Mucosa of gallbladder (tissue), 1 donor: ENCODE measurements around the gene TRPC4AP. TPM values are rescaled to one million over a fixed set of nuclear protein-coding genes. Genes with fewer than 3 reads are reported as not detected.

Experiments used
- DNase-seq: peaks from one replicate; pipeline ENCODE4 v3.0.0-alpha.2; 2020; ENCODE audit warnings: low spot score
- total RNA-seq: library from RNA; stranded (reverse); gene quantifications from one replicate; pipeline ENCODE4 v1.2.1, GENCODE V29; 2021
- donor health status: DM: no; HTN: no; CAD: no.

TRPC4AP gene
- total RNA-seq, 1 donor from 2014 or later: 60.5 TPM

GRCh38 chr20:35013421-35014411 is 78.9 kb downstream of the TRPC4AP start:
- no peak for DNase-seq

- no peak for DNase-seq
Observed at GRCh38 chr20:35012227-35013069, 80.2 kb downstream of the TRPC4AP start.

- DNase-seq: no peak
Observed at GRCh38 chr20:35011589-35012226, 80.9 kb downstream of the TRPC4AP start.

- no peak for DNase-seq
Observed at GRCh38 chr20:35010405-35011192, 82.0 kb downstream of the TRPC4AP start.

GRCh38 chr20:35009665-35010328 is 82.8 kb downstream of the TRPC4AP start:
- no peak for DNase-seq

GRCh38 chr20:35008411-35009342 is 83.9 kb downstream of the TRPC4AP start:
- DNase-seq: no peak

- DNase-seq: no peak
Observed at GRCh38 chr20:35007891-35008290, 84.7 kb downstream of the TRPC4AP start.

- DNase-seq: no peak
Observed at GRCh38 chr20:35007413-35007812, 85.2 kb downstream of the TRPC4AP start.

- no peak for DNase-seq
Observed at GRCh38 chr20:35006531-35006971, 86.1 kb downstream of the TRPC4AP start.

GRCh38 chr20:35006009-35006408 is 86.6 kb downstream of the TRPC4AP start:
- no peak for DNase-seq

- no peak for DNase-seq
Observed at GRCh38 chr20:35005463-35005961, 87.1 kb downstream of the TRPC4AP start.

- no peak for DNase-seq
Observed at GRCh38 chr20:35004749-35005462, 87.7 kb downstream of the TRPC4AP start.

- no peak for DNase-seq
Observed at GRCh38 chr20:35004051-35004725, 88.4 kb downstream of the TRPC4AP start.

- DNase-seq: no peak
Observed at GRCh38 chr20:35003211-35004031, 89.2 kb downstream of the TRPC4AP start.

- no peak for DNase-seq
Observed at GRCh38 chr20:35002426-35003210, 90.0 kb downstream of the TRPC4AP start.
